PC-3 (cell line): ENCODE results near the gene PRICKLE2.

Experiments
- EZH2 ChIP-seq: fragments of 300-600 bp; sonication (generic); IDR thresholded peaks from one replicate; pipeline ENCODE4 v1.6.1; 2017; ENCODE audit warnings: antibody characterized with exemption, mild to moderate bottlenecking, low read length; ENCODE audit not compliant: unreplicated experiment
- EZH2phosphoT487 ChIP-seq: fragments of 300-600 bp; sonication (generic); IDR thresholded peaks from 2 replicates; pipeline ENCODE4 v1.6.1; 2018; ENCODE audit warnings: mild to moderate bottlenecking, antibody characterized with exemption, low read length, borderline replicate concordance
- TF ChIP-seq, protein P1 (sequence below): fragments of 300-600 bp; sonication (generic); conservative IDR thresholded peaks from 2 replicates; pipeline ENCODE4 v1.5.1; 2017; ENCODE audit warnings: antibody characterized with exemption, low read depth, mild to moderate bottlenecking, low read length

DNA sequence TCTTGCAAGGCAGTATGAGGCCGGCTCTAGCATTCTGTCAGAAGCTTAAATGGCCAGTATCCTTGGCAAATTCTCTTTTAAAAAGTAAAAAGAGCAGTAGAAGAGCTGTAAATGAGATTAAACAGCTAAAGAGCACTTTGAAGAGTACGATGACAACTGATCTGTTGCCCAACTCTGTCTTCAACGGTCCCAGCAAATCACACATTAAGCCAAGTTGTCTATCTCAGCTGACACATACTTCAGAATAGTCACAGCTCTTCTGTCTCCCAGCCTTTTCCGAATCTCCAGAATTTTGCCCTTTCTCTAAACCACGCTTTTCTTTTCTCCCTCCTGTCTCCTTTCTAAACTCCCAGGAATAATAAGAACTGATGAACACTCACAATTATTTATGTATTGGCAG lies 51.7 kb downstream of the PRICKLE2 start:
- TF ChIP-seq, protein P1, sequence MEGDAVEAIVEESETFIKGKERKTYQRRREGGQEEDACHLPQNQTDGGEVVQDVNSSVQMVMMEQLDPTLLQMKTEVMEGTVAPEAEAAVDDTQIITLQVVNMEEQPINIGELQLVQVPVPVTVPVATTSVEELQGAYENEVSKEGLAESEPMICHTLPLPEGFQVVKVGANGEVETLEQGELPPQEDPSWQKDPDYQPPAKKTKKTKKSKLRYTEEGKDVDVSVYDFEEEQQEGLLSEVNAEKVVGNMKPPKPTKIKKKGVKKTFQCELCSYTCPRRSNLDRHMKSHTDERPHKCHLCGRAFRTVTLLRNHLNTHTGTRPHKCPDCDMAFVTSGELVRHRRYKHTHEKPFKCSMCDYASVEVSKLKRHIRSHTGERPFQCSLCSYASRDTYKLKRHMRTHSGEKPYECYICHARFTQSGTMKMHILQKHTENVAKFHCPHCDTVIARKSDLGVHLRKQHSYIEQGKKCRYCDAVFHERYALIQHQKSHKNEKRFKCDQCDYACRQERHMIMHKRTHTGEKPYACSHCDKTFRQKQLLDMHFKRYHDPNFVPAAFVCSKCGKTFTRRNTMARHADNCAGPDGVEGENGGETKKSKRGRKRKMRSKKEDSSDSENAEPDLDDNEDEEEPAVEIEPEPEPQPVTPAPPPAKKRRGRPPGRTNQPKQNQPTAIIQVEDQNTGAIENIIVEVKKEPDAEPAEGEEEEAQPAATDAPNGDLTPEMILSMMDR: no peak
- TF ChIP-seq EZH2 (no peak), EZH2phosphoT487 (no peak)
